Endothelial cell (in vitro differentiated cells): Measurements from ENCODE around the gene FRAT1. TPM values are rescaled to one million over a fixed set of nuclear protein-coding genes. Genes with fewer than 3 reads are reported as not detected.

ENCODE experiments used
- DNase-seq: peaks from one replicate; pipeline ENCODE4 v3.0.0; 2021; ENCODE audit warnings: low spot score
- H3K27ac Mint-ChIP-seq: one replicate; pipeline ENCODE4 v1.8.0; 2021; ENCODE audit warnings: mixed read lengths, inconsistent platforms; ENCODE audit not compliant: unreplicated experiment
- H3K27me3 Mint-ChIP-seq: one replicate; pipeline ENCODE4 v1.8.0; 2021; ENCODE audit warnings: mild to moderate bottlenecking, moderate library complexity, mixed read lengths, inconsistent platforms; ENCODE audit not compliant: unreplicated experiment
- H3K36me3 Mint-ChIP-seq: one replicate; pipeline ENCODE4 v1.8.0; 2021; ENCODE audit warnings: mild to moderate bottlenecking, low read depth, mixed read lengths, inconsistent platforms; ENCODE audit not compliant: unreplicated experiment
- H3K4me1 Mint-ChIP-seq: one replicate; pipeline ENCODE4 v1.8.0; 2021; ENCODE audit warnings: mild to moderate bottlenecking, mixed read lengths, inconsistent platforms; ENCODE audit not compliant: unreplicated experiment
- H3K4me3 Mint-ChIP-seq: one replicate; pipeline ENCODE4 v1.8.0; 2021; ENCODE audit warnings: mild to moderate bottlenecking, mixed read lengths, inconsistent platforms; ENCODE audit not compliant: unreplicated experiment
- H3K9me3 Mint-ChIP-seq: one replicate; pipeline ENCODE4 v1.8.0; 2021; ENCODE audit warnings: mixed read lengths, inconsistent platforms; ENCODE audit not compliant: unreplicated experiment
- CTCF ChIP-seq: fragments of 200-600 bp; sonication (generic); IDR thresholded peaks from one replicate; pipeline ENCODE4 v1.5.0; 2021; ENCODE audit warnings: antibody characterized with exemption; ENCODE audit not compliant: unreplicated experiment
- total RNA-seq: library from RNA; stranded (reverse); fragmentation: NEBNext Ultra II Directional; extraction: Animal tissue kit (Norgen Biotek cat#: 25700); gene quantifications from one replicate; pipeline ENCODE4 v1.2.1, GENCODE V29; 2021; ENCODE audit not compliant: unreplicated experiment

The FRAT1 gene
- total RNA-seq, 1 donor from 2014 or later = 8.0 TPM

GRCh38 chr10:97300980-97301379 is 18.1 kb upstream of the FRAT1 start:
- TF ChIP-seq CTCF = no peak
- Mint-ChIP-seq H3K27me3 (no peaks in the 10 kb centered on the region), H3K36me3 (no peaks in the 10 kb centered on the region), H3K27ac (no peak overlapping the region), H3K4me3 (no peak overlapping the region), H3K4me1 (peaks cover 6% of the 10 kb centered on the region), H3K9me3 (no peaks in the 10 kb centered on the region)
- DNase-seq = no peak

GRCh38 chr10:97302088-97302791 is 16.8 kb upstream of the FRAT1 start:
- no peak overlapping the region for H3K27ac Mint-ChIP-seq

DNA sequence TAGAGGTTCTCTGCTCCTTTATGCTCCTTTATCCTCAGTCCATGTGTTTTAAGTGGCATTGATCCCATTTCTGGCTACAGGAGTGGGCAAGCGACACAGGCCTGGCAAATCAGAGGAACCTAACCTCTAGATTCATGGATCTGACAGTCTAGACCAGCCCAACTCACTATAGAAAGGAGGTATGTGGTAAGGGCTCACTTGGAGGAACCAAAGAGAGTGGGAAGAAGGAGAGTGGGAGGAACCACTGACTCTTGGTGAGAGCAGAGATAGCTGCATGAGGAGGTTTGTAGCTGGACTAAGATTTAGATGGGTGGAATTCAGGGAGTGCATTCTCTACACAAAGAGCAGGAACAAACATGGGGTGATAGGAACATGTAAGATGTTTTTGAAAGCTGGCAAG is 11.6 kb upstream of the FRAT1 start:
- Mint-ChIP-seq H3K27ac (no peak overlapping the region), H3K36me3 (no peaks in the 10 kb centered on the region), H3K27me3 (no peaks in the 10 kb centered on the region), H3K4me1 (no peaks in the 10 kb centered on the region), H3K4me3 (no peak overlapping the region), H3K9me3 (no peaks in the 10 kb centered on the region)
- no peak for TF ChIP-seq CTCF
- no peak for DNase-seq

More at GRCh38 chr10:97302088-97302791, 16.8 kb upstream of the FRAT1 start:
- H3K36me3 Mint-ChIP-seq = no peaks in the 10 kb centered on the region
- H3K9me3 Mint-ChIP-seq = no peaks in the 10 kb centered on the region
- peaks cover 6% of the 10 kb centered on the region for H3K4me1 Mint-ChIP-seq
- no peak for TF ChIP-seq CTCF
- H3K27me3 Mint-ChIP-seq = no peaks in the 10 kb centered on the region
- no peak overlapping the region for H3K4me3 Mint-ChIP-seq
- DNase-seq = no peak

GRCh38 chr10:97307866-97308780 is 10.9 kb upstream of the FRAT1 start:
- no peak for TF ChIP-seq CTCF
- no peak overlapping the region for H3K27ac Mint-ChIP-seq
- no peaks in the 10 kb centered on the region for H3K9me3 Mint-ChIP-seq
- H3K27me3 Mint-ChIP-seq = no peaks in the 10 kb centered on the region
- no peaks in the 10 kb centered on the region for H3K36me3 Mint-ChIP-seq
- no peak for DNase-seq
- H3K4me1 Mint-ChIP-seq = no peaks in the 10 kb centered on the region
- H3K4me3 Mint-ChIP-seq = no peak overlapping the region
